GM19025 (cell line): Measurements from ENCODE around the gene SNORC.
A peak's percentile ranks its signal among the peaks of the same experiment; 100 is the strongest.
"Not testable (repeated sequence)": the region's sequence is repeated elsewhere in the genome, so short reads cannot be mapped to it uniquely, and the experiment has no call there.

ENCODE experiments used
- ATAC-seq: cut with Tn5 transposase; IDR thresholded peaks from one replicate; pipeline ENCODE4 v1.9.1; 2021; ENCODE audit warnings: mild to moderate bottlenecking, low read depth, moderate library complexity; ENCODE audit not compliant: unreplicated experiment

The SNORC gene

GRCh38 chr2:232870018-232870765, at the start of gene SNORC:
Gene SNORC (plus strand): TSS chr2:232870264. CDS start chr2:232870342, 78 bp downstream.
- ATAC-seq: no peak

DNA sequence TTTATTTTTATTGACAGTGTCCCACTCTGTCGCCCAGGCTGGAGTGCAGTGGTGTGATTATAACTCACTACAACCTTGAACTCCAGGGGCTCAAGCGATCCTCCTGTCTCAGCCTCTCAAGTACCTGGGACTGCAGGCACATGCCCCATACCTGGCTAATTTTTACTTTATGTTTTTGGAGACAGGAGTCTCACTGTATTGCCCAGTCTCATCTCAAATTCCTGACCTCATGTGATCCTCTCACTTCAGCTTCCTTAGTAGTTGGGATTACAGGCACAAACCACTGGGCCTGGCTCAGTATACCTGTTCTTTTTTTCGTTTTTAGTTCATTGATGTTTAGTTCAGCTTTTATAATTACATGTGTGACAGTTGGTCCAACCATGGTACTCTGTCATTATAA, 40.1 kb upstream of the SNORC start:
- no peak for ATAC-seq

GRCh38 chr2:232831496-232831895, 38.6 kb upstream of the SNORC start:
- no peak for ATAC-seq

GRCh38 chr2:232833830-232834229, 36.2 kb upstream of the SNORC start:
- ATAC-seq: no peak

DNA sequence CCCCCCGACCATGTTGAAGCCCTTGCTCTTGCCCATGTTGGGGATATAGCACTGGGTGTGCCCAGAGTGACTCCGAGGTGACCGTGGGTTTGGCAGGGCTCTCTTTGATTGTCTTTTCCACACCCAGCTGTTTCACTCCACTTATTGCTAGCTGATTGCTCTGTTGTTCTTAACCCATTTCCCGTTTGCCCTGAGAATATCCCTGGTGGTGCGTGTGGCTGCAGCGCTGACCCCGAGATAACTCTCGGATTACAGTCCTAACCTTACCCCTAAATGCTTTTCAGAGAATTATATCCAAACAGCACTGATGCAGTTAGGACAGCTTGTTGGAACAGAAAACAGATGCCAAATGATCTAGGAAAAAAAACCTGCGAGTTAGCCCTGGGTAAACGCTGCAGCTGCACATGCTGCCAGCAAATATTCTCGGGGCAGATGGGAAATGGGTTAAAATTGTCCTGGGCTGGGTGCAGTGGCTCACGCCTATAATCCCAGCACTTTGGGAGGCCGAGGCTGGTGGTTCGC, 34.3 kb upstream of the SNORC start:
- no peak for ATAC-seq

- no peak for ATAC-seq
Measured at GRCh38 chr2:232836934-232837333, 33.1 kb upstream of the SNORC start.

DNA sequence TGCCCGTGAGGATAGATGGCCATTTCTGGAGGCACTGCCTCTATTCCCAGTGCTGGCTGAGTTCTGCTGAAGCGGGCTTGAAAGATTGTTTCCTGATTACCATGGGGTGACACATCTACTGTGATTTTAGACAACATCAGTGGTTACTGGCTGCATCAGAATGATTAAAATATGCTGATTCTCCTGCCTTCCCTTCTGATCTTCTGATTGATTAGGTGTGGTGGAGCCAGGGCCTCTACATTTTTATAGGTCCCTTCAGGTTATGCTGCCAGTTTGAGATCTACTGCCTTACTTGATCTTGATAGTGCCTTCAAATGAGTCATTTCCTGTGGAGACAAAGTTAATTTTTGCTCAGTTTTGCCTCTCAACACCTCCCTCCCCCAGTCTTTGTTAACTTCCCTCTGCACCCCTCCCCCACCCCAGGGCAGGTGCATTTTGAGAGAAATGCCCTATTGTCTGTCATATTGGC, 31.6 kb upstream of the SNORC start:
- ATAC-seq: peak; percentile 61

DNA sequence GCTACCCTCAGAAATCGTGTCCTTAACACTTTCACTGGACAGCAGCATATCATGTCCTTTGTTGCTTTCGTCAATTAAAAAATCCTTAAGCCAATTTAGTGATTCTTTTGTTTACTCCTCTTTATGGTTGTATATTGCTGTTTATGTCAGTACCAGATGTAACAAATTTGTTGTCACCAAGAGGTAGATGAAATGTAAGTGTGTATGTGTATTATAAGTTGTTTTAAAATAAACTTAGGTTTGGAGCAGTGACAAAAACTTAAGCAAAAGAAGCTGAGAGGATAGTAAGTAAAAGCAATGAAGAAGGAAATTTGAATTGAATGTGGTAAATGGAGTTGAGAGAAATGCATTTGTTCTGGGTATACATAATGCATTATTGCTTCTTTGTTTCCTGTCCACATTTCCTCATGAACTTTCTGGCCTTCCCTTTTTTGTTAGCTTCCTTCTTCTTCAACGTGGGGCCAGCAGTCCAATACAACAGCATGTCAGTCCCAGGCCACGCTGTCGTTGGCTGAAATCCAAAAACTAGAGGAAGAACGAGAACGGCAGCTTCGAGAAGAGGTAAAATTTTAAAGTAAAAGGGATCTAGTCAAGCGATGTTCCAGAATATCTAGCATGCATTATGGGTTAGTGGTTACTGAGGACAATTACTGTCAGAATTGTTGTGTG, 30.5 kb upstream of the SNORC start:
- ATAC-seq: no peak

DNA sequence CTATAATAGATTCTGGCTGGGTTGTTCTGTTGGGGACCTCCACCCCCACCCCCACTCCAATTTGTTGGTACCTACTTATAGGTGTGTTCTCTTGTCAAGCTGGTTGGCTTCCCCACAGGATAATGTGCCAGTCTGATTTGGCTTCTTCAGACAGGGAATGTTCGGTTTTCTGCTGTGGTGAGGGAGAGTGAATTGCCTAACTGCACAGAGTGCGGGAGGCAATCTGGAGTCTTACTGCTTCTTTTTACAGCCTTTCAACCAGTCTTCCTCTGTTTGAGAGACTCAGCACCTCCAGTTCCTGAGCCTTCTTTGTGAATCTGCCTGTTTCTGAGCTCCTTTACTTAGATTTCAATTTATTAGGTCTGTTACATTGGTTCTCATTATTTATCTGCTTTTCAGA, 27.4 kb upstream of the SNORC start:
- no peak for ATAC-seq

GRCh38 chr2:232843834-232844233, 26.2 kb upstream of the SNORC start:
- no peak for ATAC-seq

DNA sequence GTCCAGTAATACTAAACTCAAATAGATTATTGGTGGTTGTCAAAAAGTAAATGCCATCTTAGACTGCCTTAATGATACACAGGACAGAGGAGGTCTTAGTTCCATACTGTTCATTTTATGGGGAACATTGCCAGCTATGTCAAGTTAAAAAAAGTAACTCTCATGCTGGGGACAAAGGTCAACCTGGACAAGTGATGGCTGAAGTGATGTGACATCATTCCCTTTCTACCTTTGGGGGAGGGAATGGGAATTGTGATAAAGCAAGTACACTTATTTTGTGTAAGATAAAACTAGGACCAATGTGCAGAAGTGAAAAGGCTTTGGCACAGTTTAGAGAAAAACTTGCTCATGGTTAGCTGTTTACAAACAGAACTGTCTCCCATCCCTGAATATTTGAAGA, 24.0 kb upstream of the SNORC start:
- ATAC-seq: no peak

- no peak for ATAC-seq
Measured at GRCh38 chr2:232850039-232850438, 20.0 kb upstream of the SNORC start.

GRCh38 chr2:232852081-232852480, 18.0 kb upstream of the SNORC start:
- ATAC-seq: not testable (repeated sequence)

DNA sequence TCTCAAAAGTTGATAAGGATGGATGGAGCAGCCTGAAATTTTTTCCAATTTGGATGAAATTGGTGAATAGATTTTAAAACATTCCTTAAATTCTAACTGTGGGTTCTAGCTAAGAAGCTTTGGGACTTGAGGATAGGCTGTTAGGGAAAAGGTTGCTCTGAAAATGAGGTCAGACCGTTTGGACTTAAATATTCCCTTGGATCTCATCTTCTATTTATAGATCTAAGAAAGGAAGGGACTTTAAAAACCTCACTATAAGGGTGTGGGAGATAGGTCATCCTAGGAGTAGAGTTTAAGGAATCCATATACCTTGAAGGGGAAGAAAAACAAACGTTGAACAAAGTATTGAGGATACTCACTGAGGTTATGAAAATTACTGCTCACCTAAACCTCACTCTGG, 17.4 kb upstream of the SNORC start:
- no peak for ATAC-seq

GRCh38 chr2:232854082-232854481, 16.0 kb upstream of the SNORC start:
- no peak for ATAC-seq

GRCh38 chr2:232857158-232857563, 12.9 kb upstream of the SNORC start:
- ATAC-seq: no peak

GRCh38 chr2:232859385-232859916, 10.6 kb upstream of the SNORC start:
- no peak for ATAC-seq

DNA sequence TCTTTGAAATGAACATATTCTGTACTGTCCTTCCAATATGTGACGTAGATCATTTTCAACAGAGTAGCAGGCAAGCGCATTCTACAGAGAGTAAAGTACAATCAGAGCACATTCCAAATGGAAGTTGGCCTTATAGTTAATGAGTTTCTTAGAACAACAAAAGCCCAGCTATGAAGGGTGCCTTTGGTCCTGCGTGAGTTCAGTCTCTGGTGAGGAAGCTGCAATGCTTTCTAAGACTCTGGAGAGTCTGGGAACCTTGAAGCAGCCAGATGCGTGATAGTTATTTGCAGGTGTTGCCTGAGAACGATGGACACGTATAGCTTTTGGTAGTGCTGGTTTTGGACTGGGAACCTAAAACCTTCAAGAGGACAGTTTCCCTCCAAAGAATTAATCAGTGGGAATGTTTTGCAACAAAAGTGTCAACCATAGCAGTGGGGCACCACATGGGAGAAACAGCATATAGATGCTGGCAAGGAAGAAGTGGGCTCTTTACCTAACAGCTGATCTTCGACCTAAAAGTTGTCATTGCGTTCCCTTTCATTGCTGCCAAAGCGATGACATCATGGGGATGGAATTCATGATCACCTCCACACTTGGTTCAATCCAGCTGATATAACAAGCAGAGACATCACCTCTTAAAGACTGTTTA, 9.3 kb upstream of the SNORC start:
- no peak for ATAC-seq

DNA sequence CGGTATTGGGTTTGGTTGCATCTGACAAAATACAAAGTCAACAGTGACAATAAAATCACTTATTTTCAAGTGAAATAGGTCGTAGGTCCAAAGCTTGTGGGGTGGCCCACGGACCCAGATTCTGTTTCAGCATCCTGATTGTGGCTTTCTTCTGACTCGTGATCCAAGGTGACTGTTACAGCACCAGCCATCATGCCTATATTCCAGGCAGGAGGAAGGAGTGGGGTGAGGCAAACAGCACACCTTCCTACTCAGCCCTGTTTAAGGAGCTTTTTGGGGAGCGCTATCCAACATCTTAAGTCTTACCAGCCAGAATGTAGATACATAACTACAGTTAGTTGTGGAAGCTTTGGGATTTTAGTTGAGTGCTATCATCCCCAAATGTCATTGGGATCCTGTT, 8.7 kb upstream of the SNORC start:
- ATAC-seq: no peak

DNA sequence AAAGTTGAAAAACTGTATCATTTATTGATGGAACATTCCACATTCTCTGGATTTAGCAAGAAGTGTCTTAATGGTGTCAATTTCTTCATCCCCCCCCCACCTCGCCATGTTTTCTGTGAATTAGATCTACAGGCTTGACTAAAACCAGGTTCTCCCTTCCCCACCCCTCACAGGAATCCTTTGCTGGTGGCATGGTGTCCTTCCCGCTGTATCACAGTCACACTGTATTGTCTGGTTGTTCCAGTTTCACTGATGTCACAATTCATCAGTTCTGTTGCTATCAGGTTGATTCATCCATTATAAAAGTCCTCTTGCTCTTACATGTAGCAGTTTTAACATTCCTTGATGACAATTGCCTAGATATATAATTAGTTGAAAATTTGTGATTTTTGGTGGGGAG, 6.1 kb upstream of the SNORC start:
- ATAC-seq: no peak

GRCh38 chr2:232865165-232865564, 4.9 kb upstream of the SNORC start:
- no peak for ATAC-seq
